ES-I3 (cell line): ENCODE data around the gene PLIN5.
A peak's percentile ranks its signal among the peaks of the same experiment; 100 is the strongest.

Experiments used
- H3K36me3 ChIP-seq: 2 replicates; pipeline ENCODE4 v1.6.1; 2013; ENCODE audit warnings: mild to moderate bottlenecking, low read length, control low read depth, moderate library complexity; ENCODE audit not compliant: insufficient read depth
- H3K4me1 ChIP-seq: 2 replicates; pipeline ENCODE4 v1.6.1; 2013; ENCODE audit warnings: mild to moderate bottlenecking, control low read depth, low read length; ENCODE audit not compliant: insufficient read depth
- H3K9ac ChIP-seq: 2 replicates; pipeline ENCODE4 v1.6.1; 2013; ENCODE audit warnings: low read depth, mild to moderate bottlenecking, low read length, moderate library complexity
- H3K9me3 ChIP-seq: 2 replicates; pipeline ENCODE4 v1.6.1; 2013; ENCODE audit warnings: mild to moderate bottlenecking, low read length, moderate library complexity; ENCODE audit not compliant: control insufficient read depth, insufficient read depth

Gene PLIN5

GRCh38 chr19:4492337-4493103, 42.5 kb downstream of the PLIN5 start:
- Histone ChIP-seq H3K9ac (no peak overlapping the region), H3K36me3 (peaks cover 18% of the 10 kb centered on the region)

DNA sequence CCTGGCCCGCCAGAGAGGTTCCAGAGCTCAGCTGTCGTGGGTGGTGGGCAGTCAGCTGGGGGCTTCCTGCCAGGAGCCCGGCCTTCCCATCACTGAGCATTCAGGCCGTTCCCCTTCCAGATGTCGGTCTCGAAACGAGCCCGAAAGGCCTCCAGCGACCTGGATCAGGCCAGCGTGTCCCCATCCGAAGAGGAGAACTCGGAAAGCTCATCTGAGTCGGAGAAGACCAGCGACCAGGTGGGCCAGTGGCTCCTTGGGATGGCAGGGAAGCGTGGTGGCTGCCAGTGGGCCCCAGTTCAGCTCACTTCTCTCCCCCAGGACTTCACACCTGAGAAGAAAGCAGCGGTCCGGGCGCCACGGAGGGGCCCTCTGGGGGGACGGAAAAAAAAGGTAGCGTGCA, 43.6 kb downstream of the PLIN5 start:
- H3K36me3 ChIP-seq, result peaks cover 18% of the 10 kb centered on the region
- H3K4me1 ChIP-seq, result no peaks in the 10 kb centered on the region
- H3K9ac ChIP-seq, result no peak overlapping the region
- H3K9me3 ChIP-seq, result no peaks in the 10 kb centered on the region

More at GRCh38 chr19:4492337-4493103, 42.5 kb downstream of the PLIN5 start:
- Histone ChIP-seq H3K9me3 (no peaks in the 10 kb centered on the region), H3K4me1 (no peaks in the 10 kb centered on the region)

DNA sequence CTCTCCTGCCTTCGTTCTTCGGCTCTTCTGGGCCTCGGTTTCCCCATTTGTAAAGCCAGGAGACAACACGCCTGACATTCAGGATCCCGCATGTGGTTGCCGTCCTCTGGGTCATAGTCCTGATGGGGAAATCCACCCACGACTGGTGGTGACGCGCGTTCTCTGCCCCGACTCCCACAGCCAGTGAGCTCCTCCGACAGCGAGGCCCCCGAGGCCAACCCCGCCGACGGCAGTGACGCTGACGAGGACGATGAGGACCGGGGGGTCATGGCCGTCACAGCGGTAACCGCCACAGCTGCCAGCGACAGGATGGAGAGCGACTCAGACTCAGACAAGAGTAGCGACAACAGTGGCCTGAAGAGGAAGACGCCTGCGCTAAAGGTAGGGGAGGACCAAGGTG, 46.5 kb downstream of the PLIN5 start:
- H3K9ac ChIP-seq, result no peak overlapping the region
- H3K4me1 ChIP-seq, result no peaks in the 10 kb centered on the region
- H3K36me3 ChIP-seq, result peaks cover 21% of the 10 kb centered on the region; the same call in 1 of the 2 replicates
- no peaks in the 10 kb centered on the region for H3K9me3 ChIP-seq

DNA sequence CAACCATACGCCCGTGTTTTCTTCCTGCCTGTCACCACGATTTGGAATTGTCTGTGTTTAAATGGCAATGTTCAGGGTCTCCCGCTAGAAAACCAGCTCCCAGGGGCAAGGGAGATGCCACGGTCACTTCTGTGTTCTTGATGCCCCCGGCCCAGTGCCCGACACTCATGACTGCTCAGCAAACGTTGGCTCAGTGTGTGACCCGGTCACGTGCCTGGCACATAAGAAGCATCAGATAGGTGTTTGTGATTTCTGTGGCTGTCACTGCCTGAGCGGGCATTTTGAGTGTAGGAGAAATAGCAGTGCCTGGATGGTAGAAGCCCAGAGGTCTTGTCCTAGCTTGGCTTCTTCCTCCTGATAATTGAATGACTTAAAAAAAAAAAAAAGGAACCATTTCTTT, 47.5 kb downstream of the PLIN5 start:
- Histone ChIP-seq H3K36me3 (peaks cover 13% of the 10 kb centered on the region; the same call in 1 of the 2 replicates), H3K4me1 (no peaks in the 10 kb centered on the region), H3K9me3 (no peaks in the 10 kb centered on the region), H3K9ac (no peak overlapping the region)

DNA sequence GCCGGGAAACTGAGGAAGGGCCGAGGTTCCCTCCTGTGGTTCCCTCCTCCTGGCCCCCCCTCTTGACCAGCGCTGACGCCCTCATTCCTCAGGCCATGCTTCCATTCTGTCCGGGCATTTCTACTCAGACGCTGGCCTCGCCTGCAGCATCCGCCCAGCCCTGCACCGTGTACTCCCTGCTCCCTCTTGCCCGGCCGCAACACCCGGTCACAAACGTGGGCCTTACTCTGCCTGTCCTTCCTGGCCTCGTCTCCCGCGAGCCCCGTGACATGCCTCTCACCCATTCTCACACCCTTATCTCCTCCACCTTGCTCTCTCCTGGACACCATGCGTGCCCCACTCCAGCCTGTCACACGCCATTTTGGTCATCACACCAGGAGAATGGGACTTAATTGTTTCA, 51.6 kb downstream of the PLIN5 start:
- H3K4me1 ChIP-seq, result no peaks in the 10 kb centered on the region
- peaks cover 11% of the 10 kb centered on the region; the same call in 1 of the 2 replicates for H3K36me3 ChIP-seq
- no peak overlapping the region for H3K9ac ChIP-seq
- no peaks in the 10 kb centered on the region for H3K9me3 ChIP-seq

GRCh38 chr19:4482721-4483364, 52.2 kb downstream of the PLIN5 start:
- Histone ChIP-seq H3K9me3 (no peaks in the 10 kb centered on the region), H3K9ac (no peak overlapping the region), H3K4me1 (no peaks in the 10 kb centered on the region), H3K36me3 (peaks cover 11% of the 10 kb centered on the region; the same call in 1 of the 2 replicates)

- H3K9me3 ChIP-seq, result no peaks in the 10 kb centered on the region
- H3K9ac ChIP-seq, result no peak overlapping the region
- no peaks in the 10 kb centered on the region for H3K4me1 ChIP-seq
- peaks cover 16% of the 10 kb centered on the region for H3K36me3 ChIP-seq
These were observed 57.8 kb downstream of the PLIN5 start for GRCh38 chr19:4477034-4477801.

DNA sequence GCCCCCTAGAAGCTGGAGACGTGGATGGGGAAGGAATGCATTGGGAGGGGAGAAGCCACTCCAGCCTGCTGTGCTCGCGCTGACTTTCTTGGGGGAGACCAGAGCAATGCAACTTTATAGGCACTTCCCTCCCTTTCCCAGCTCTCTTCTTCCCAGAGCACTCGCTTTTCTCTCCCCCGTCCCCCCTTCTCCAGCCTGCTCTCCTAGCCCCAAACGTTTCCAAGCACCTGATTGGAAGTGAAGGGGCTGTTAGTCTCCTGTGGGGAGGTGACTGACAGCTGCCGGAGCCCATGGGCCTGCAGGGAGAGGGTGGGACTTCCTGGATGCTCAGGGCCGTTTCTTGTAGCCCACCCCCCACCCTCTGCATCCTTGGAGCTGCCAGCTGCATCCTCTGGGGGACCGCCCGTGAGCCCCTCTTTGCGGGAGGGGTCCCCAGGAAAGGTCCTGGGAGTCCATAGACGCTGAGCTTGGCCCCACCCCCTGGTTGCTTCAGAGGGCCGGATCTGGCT, 60.5 kb downstream of the PLIN5 start:
- Histone ChIP-seq H3K36me3 (peaks cover 15% of the 10 kb centered on the region), H3K9ac (peak overlapping the region; percentile 59), H3K4me1 (no peaks in the 10 kb centered on the region), H3K9me3 (no peaks in the 10 kb centered on the region)

DNA sequence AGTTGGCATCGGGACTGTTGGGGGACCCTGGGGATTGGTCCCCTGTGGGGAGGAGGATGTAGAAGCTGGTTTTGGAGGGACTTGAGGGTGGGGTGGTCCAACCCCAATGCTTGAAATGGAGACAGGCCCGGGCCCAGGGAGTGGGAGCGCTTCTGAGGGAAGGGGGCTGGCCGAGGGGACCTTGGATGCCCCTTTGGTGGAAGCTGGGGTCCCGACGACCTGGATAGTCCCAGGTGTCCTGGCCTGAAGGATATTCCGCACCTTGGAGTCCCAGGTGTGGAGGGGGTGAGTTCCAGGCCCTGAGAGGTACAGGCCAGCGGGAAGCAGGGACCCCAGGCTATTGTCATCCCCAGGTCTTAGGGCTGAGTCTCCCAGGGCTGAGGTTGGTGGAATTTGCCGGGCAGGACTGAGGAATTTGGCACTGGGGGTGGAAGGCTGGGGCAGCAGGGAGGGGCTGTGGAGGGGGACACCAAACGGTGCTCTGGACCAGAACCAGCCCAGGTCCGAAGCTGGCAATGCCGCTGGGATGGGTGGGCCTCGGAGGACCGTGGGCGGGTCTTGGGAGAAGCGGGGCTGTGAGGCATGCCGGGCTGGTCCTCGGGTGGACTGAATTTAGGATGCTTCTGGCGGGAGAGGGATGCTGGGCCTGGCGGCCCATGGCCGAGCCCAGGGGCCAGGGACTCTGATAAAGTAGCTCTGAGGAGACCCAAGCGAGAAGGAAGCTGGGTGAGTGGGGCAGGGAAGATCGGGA, 61.1 kb downstream of the PLIN5 start:
- Histone ChIP-seq H3K36me3 (peaks cover 15% of the 10 kb centered on the region), H3K4me1 (no peaks in the 10 kb centered on the region), H3K9me3 (no peaks in the 10 kb centered on the region), H3K9ac (peak overlapping the region; percentile 59)

GRCh38 chr19:4473011-4473762, 61.8 kb downstream of the PLIN5 start:
- Histone ChIP-seq H3K36me3 (peaks cover 15% of the 10 kb centered on the region), H3K9ac (peak overlapping the region; percentile 79), H3K9me3 (no peaks in the 10 kb centered on the region), H3K4me1 (no peaks in the 10 kb centered on the region)
